ENCODE data around the gene DMRT1.

DMRT1 gene

GRCh38 chr9:875119-875962 lies 33.8 kb downstream of the DMRT1 start:
- H3K36me3 Mint-ChIP-seq (ENCODE audit: low read depth) = no peaks in the 10 kb centered on the region
- DNase-seq = no peak
- no peak for TF ChIP-seq CTCF (IDR thresholded peaks at IDR 0.05)
- no peak overlapping the region for H3K27ac Mint-ChIP-seq
- peaks cover 5% of the 10 kb centered on the region for H3K4me1 Mint-ChIP-seq
- peaks cover 22% of the 10 kb centered on the region for H3K27me3 Mint-ChIP-seq (ENCODE audit: low read depth, poor library complexity)
- H3K4me3 Mint-ChIP-seq = no peak overlapping the region
- no peaks in the 10 kb centered on the region for H3K9me3 Mint-ChIP-seq

GRCh38 chr9:876425-876824 lies 34.9 kb downstream of the DMRT1 start:
- H3K36me3 Mint-ChIP-seq (ENCODE audit: low read depth) = no peaks in the 10 kb centered on the region
- peaks cover 22% of the 10 kb centered on the region for H3K27me3 Mint-ChIP-seq (ENCODE audit: low read depth, poor library complexity)
- H3K4me1 Mint-ChIP-seq = peaks cover 5% of the 10 kb centered on the region
- H3K27ac Mint-ChIP-seq = no peak overlapping the region
- DNase-seq = no peak
- H3K9me3 Mint-ChIP-seq = no peaks in the 10 kb centered on the region
- no peak for TF ChIP-seq CTCF (IDR thresholded peaks at IDR 0.05)
- H3K4me3 Mint-ChIP-seq = no peak overlapping the region

GRCh38 chr9:878239-878638 lies 36.7 kb downstream of the DMRT1 start:
- Mint-ChIP-seq H3K27me3 (ENCODE audit: low read depth, poor library complexity) (peaks cover 32% of the 10 kb centered on the region), H3K27ac (no peak overlapping the region)

GRCh38 chr9:880725-881124 lies 39.2 kb downstream of the DMRT1 start:
- peaks cover 28% of the 10 kb centered on the region for H3K27me3 Mint-ChIP-seq (ENCODE audit: low read depth, poor library complexity)
- H3K27ac Mint-ChIP-seq = no peak overlapping the region
- no peaks in the 10 kb centered on the region for H3K9me3 Mint-ChIP-seq
- H3K4me3 Mint-ChIP-seq = no peak overlapping the region
- no peak for DNase-seq
- no peaks in the 10 kb centered on the region for H3K36me3 Mint-ChIP-seq (ENCODE audit: low read depth)
- H3K4me1 Mint-ChIP-seq = peaks cover 5% of the 10 kb centered on the region
- no peak for TF ChIP-seq CTCF (IDR thresholded peaks at IDR 0.05)

More at GRCh38 chr9:878239-878638, 36.7 kb downstream of the DMRT1 start:
- Mint-ChIP-seq H3K36me3 (ENCODE audit: low read depth) (no peaks in the 10 kb centered on the region), H3K9me3 (no peaks in the 10 kb centered on the region), H3K4me1 (peaks cover 5% of the 10 kb centered on the region), H3K4me3 (no peak overlapping the region)
- no peak for DNase-seq
- no peak for TF ChIP-seq CTCF (IDR thresholded peaks at IDR 0.05)

- H3K36me3 Mint-ChIP-seq (ENCODE audit: low read depth) = no peaks in the 10 kb centered on the region
- TF ChIP-seq CTCF (IDR thresholded peaks at IDR 0.05) = no peak
- H3K27me3 Mint-ChIP-seq (ENCODE audit: low read depth, poor library complexity) = peaks cover 26% of the 10 kb centered on the region
- H3K9me3 Mint-ChIP-seq = no peaks in the 10 kb centered on the region
- peaks cover 9% of the 10 kb centered on the region for H3K4me1 Mint-ChIP-seq
- no peak for DNase-seq
- H3K4me3 Mint-ChIP-seq = no peak overlapping the region
- H3K27ac Mint-ChIP-seq = no peak overlapping the region
Observed at GRCh38 chr9:882416-882924, 41.0 kb downstream of the DMRT1 start.

GRCh38 chr9:883011-883410 lies 41.5 kb downstream of the DMRT1 start:
- no peak for TF ChIP-seq CTCF (IDR thresholded peaks at IDR 0.05)
- no peaks in the 10 kb centered on the region for H3K9me3 Mint-ChIP-seq
- no peak overlapping the region for H3K27ac Mint-ChIP-seq
- H3K27me3 Mint-ChIP-seq (ENCODE audit: low read depth, poor library complexity) = peaks cover 25% of the 10 kb centered on the region
- DNase-seq = no peak
- peaks cover 10% of the 10 kb centered on the region for H3K4me1 Mint-ChIP-seq
- H3K4me3 Mint-ChIP-seq = no peak overlapping the region
- no peaks in the 10 kb centered on the region for H3K36me3 Mint-ChIP-seq (ENCODE audit: low read depth)
